DND-41 (cell line): ENCODE data around the gene TSHR.
A peak's percentile ranks its signal among the peaks of the same experiment; 100 is the strongest.

Source experiments
- ATAC-seq: fragments of 200-7000 bp; cut with Tn5 transposase; 3 replicates; pipeline ENCODE4 v1.9.1; 2021; ENCODE audit warnings: low read depth; ENCODE audit not compliant: insufficient read depth
- DNase-seq: peaks from one replicate; pipeline ENCODE4 v3.0.0-alpha.2; 2020
- H2AFZ ChIP-seq: 2 replicates; pipeline ENCODE4 v1.6.0; 2012; ENCODE audit warnings: low read depth, low read length
- H3K27ac ChIP-seq: 2 replicates; pipeline ENCODE4 v1.5.1; 2012; ENCODE audit warnings: low read length, inconsistent platforms
- H3K27me3 ChIP-seq: fragments of 200-600 bp; sonication (generic); 2 replicates; pipeline ENCODE4 v1.6.0; 2012; ENCODE audit warnings: low read length, mild to moderate bottlenecking, inconsistent platforms; ENCODE audit not compliant: insufficient read depth, poor library complexity
- H3K36me3 ChIP-seq: 2 replicates; pipeline ENCODE4 v1.5.1; 2012; ENCODE audit warnings: low read length, inconsistent platforms; ENCODE audit not compliant: insufficient read depth
- H3K4me1 ChIP-seq: 2 replicates; pipeline ENCODE4 v1.5.1; 2012; ENCODE audit warnings: mild to moderate bottlenecking, low read length; ENCODE audit not compliant: insufficient read depth
- H3K4me2 ChIP-seq: 2 replicates; pipeline ENCODE4 v1.6.0; 2012; ENCODE audit warnings: mild to moderate bottlenecking, moderate library complexity, low read length, inconsistent platforms; ENCODE audit not compliant: insufficient read depth
- H3K4me3 ChIP-seq, 2 experiments: fragments of 200-600 bp in 1 of 2; shearing (Covaris generic) in 1 of 2; 2 replicates each; pipeline ENCODE4 v1.5.1; 2012 to 2016; ENCODE audit warnings: inconsistent platforms in 2 of 2, low read length in 2 of 2, mild to moderate bottlenecking in 2 of 2, low read depth in 1 of 2, moderate library complexity in 1 of 2
- H3K79me2 ChIP-seq: 2 replicates; pipeline ENCODE4 v1.6.0; 2012; ENCODE audit warnings: low read length, inconsistent platforms; ENCODE audit not compliant: insufficient read depth
- H3K9ac ChIP-seq: 2 replicates; pipeline ENCODE4 v1.6.0; 2012; ENCODE audit warnings: low read depth, mild to moderate bottlenecking, inconsistent platforms, low read length, moderate library complexity
- H3K9me3 ChIP-seq: 2 replicates; pipeline ENCODE4 v1.5.1; 2012; ENCODE audit warnings: low read length, moderate library complexity, mild to moderate bottlenecking, inconsistent platforms; ENCODE audit not compliant: insufficient read depth, severe bottlenecking
- H4K20me1 ChIP-seq: 2 replicates; pipeline ENCODE4 v1.6.0; 2012; ENCODE audit warnings: low read length; ENCODE audit not compliant: insufficient read depth
- EZH2 ChIP-seq: IDR thresholded peaks from 3 replicates; pipeline ENCODE4 v1.6.1; 2012; ENCODE audit warnings: borderline replicate concordance, low read depth, mild to moderate bottlenecking, moderate library complexity, low read length, inconsistent platforms; ENCODE audit not compliant: severe bottlenecking
- TF ChIP-seq, protein P1 (sequence below): IDR thresholded peaks from 2 replicates; pipeline ENCODE4 v1.5.1; 2012; ENCODE audit warnings: borderline replicate concordance, low read length, moderate library complexity, mild to moderate bottlenecking; ENCODE audit not compliant: poor library complexity, severe bottlenecking; ENCODE audit errors: extremely low read depth

Gene TSHR

DNA sequence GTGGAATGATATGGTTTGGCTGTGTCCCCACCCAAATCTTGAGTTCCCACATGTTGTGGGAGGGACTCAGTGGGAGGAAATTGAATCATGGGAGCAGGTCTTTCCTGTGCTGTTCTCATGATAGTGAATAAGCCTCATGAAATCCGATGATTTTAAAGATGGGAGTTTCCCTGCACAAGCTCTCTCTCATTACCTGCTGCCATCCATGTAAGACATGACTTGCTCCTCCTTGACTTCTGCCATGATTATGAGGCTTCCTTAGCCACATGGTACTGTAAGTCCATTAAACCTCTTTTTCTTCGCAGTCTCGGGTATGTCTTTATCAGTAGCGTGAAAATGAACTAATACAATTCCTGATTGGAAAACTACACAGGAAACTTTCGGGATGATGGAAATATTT lies 100.5 kb downstream of the TSHR start:
- peaks cover 38% of the 10 kb centered on the region; the same call in 1 of the 2 replicates for H3K36me3 ChIP-seq
- no peaks in the 10 kb centered on the region for H3K79me2 ChIP-seq
- DNase-seq (no peak), ATAC-seq (no peak)
- TF ChIP-seq EZH2: no peak
- TF ChIP-seq, protein P1, sequence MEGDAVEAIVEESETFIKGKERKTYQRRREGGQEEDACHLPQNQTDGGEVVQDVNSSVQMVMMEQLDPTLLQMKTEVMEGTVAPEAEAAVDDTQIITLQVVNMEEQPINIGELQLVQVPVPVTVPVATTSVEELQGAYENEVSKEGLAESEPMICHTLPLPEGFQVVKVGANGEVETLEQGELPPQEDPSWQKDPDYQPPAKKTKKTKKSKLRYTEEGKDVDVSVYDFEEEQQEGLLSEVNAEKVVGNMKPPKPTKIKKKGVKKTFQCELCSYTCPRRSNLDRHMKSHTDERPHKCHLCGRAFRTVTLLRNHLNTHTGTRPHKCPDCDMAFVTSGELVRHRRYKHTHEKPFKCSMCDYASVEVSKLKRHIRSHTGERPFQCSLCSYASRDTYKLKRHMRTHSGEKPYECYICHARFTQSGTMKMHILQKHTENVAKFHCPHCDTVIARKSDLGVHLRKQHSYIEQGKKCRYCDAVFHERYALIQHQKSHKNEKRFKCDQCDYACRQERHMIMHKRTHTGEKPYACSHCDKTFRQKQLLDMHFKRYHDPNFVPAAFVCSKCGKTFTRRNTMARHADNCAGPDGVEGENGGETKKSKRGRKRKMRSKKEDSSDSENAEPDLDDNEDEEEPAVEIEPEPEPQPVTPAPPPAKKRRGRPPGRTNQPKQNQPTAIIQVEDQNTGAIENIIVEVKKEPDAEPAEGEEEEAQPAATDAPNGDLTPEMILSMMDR: no peak
- no peaks in the 10 kb centered on the region for H3K27me3 ChIP-seq
- H3K9ac ChIP-seq: no peak overlapping the region
- peaks cover 32% of the 10 kb centered on the region for H3K9me3 ChIP-seq
- H3K4me3 ChIP-seq: no peak overlapping the region
- H4K20me1 ChIP-seq: no peaks in the 10 kb centered on the region
- no peak overlapping the region for H2AFZ ChIP-seq
- no peak overlapping the region for H3K4me2 ChIP-seq
- H3K4me1 ChIP-seq: no peaks in the 10 kb centered on the region
- H3K27ac ChIP-seq: no peak overlapping the region

DNA sequence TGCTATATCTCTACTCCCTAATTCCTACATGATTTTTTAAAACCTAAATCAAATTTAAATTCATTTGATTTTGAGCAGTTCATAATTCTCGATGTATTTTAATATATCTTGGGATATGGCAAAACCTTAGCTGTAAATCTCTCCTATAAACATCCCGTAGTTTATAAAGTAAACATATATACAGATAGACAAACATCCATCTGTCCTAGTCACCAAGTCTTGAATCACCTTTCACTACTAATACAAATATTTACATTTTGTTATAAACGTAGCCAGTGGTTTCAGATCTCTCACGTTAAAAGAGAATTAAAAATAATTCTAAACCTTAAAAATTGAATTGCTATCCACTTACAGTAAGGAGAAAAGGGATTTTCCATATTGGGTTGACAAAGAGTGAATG lies 107.0 kb downstream of the TSHR start:
- Histone ChIP-seq H2AFZ (no peak overlapping the region), H4K20me1 (no peaks in the 10 kb centered on the region), H3K9ac (no peak overlapping the region), H3K4me2 (no peak overlapping the region), H3K9me3 (no peaks in the 10 kb centered on the region), H3K27me3 (no peaks in the 10 kb centered on the region), H3K36me3 (peaks cover 54% of the 10 kb centered on the region; the same call in 1 of the 2 replicates), H3K79me2 (no peaks in the 10 kb centered on the region), H3K4me1 (no peaks in the 10 kb centered on the region), H3K4me3 (no peak overlapping the region), H3K27ac (no peak overlapping the region)
- DNase-seq: no peak
- TF ChIP-seq EZH2: no peak
- TF ChIP-seq, protein P1: no peak
- no peak for ATAC-seq

DNA sequence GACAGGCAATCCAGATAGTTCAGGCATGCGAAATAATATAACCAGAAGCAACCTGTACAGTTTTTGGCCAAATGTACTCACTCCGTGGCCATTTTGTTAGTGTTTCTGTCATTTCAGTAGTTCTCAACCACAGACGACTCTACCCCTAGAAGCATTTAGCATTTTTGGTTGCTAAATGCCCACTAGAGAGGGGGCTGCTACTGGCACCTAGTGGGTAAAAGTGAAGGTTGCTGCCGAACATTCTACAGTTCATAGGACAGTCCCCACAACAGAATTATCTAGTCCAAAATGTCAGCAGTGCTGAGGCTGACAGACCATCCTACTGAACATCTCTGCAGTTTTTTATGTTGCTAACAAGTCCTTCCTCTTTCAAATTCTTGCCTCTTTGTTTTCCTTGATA lies 107.4 kb downstream of the TSHR start:
- H3K4me3 ChIP-seq: no peak overlapping the region
- no peak for TF ChIP-seq EZH2
- TF ChIP-seq, protein P1: peak; percentile 54
- ATAC-seq (peak; percentile 77), DNase-seq (peak; percentile 35)
- H3K36me3 ChIP-seq: peaks cover 51% of the 10 kb centered on the region; the same call in 1 of the 2 replicates
- no peak overlapping the region for H3K4me2 ChIP-seq
- H4K20me1 ChIP-seq: no peaks in the 10 kb centered on the region
- H3K9ac ChIP-seq: no peak overlapping the region
- H3K9me3 ChIP-seq: no peaks in the 10 kb centered on the region
- H3K27ac ChIP-seq: no peak overlapping the region
- H3K79me2 ChIP-seq: no peaks in the 10 kb centered on the region
- no peaks in the 10 kb centered on the region for H3K4me1 ChIP-seq
- H2AFZ ChIP-seq: no peak overlapping the region
- no peaks in the 10 kb centered on the region for H3K27me3 ChIP-seq

DNA sequence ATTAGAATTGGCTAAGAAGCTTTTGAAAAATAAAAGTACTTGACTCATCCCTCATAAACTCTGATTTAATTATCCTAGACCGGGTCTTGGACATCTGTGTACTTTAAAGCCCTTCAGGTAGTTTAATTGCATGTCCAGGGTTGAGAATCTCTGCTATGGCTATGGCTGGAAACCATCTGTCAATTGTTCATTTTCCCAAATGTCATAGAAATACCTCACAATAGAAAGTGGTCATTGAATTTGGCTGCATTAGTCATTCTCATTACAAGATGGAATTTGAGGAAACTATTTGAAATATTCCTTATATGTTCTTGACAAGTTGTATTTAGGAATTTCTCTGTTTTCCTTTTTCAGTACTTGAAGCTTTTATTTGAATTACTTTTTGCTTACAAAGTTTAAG lies 111.3 kb downstream of the TSHR start:
- Histone ChIP-seq H3K27me3 (no peaks in the 10 kb centered on the region), H3K4me1 (no peaks in the 10 kb centered on the region), H3K27ac (no peak overlapping the region), H3K36me3 (peaks cover 79% of the 10 kb centered on the region), H2AFZ (no peak overlapping the region), H3K9ac (no peak overlapping the region), H3K4me2 (no peak overlapping the region), H3K4me3 (no peak overlapping the region), H3K79me2 (no peaks in the 10 kb centered on the region), H3K9me3 (peaks cover 18% of the 10 kb centered on the region), H4K20me1 (no peaks in the 10 kb centered on the region)
- TF ChIP-seq, protein P1: no peak
- TF ChIP-seq EZH2: no peak
- DNase-seq (no peak), ATAC-seq (no peak)
